Suprapubic skin (tissue), 3 donors: ENCODE results near the gene CXXC5.

Experiments
- CTCF ChIP-seq, 2 donors: fragments of 200-600 bp in 1 of 2; fragments of 450-650 bp in 1 of 2; sonication (generic) in 1 of 2; IDR thresholded peaks; one replicate each; pipeline ENCODE4 v1.5.1; 2016 to 2019; ENCODE audit warnings: antibody characterized with exemption in 2 of 2, mild to moderate bottlenecking in 1 of 2, moderate library complexity in 1 of 2
- EP300 ChIP-seq: sonication (generic); formaldehyde crosslinking; IDR thresholded peaks from one replicate; pipeline ENCODE4 v1.6.1; 2017; ENCODE audit warnings: antibody characterized with exemption

- TF ChIP-seq CTCF (IDR thresholded peaks at IDR 0.05), result no peak
- no peak for TF ChIP-seq EP300
These were observed 32.9 kb downstream of the CXXC5 start for GRCh38 chr5:139681112-139681458.
